HCT116 (cell line): Measurements from ENCODE around the gene TAF6. TPM values are rescaled to one million over a fixed set of nuclear protein-coding genes. Genes with fewer than 3 reads are reported as not detected.

ENCODE experiments used
- ATAC-seq: fragments of 200-7000 bp; cut with Tn5 transposase; 2 replicates; pipeline ENCODE4 v1.9.1; 2020; ENCODE audit warnings: mild to moderate bottlenecking, moderate library complexity
- BruUV-seq: library from RNA; stranded (reverse); fragments of 400-500 nt; replicated peaks from 2 replicates; lab custom pipeline; 2021; lab: Mats Ljungman, UMichigan
- CTCF ChIA-PET: fragments of 300-600 bp; sonication (Branson Sonifier 250); formaldehyde crosslinking; loops from one replicate; lab custom pipeline; 2021; ENCODE audit warnings: antibody characterized with exemption; lab: Charles Lee
- POLR2A ChIA-PET: fragments of 300-600, 350-600 bp; sonication (Branson Sonifier 250); formaldehyde crosslinking; loops from one replicate; lab custom pipeline; 2021; ENCODE audit warnings: antibody characterized with exemption; lab: Charles Lee
- RAD21 ChIA-PET, 2 experiments: fragments of 300-600 bp; sonication (Branson Sonifier 250); formaldehyde crosslinking; loops; one replicate each; lab custom pipeline; 2023; ENCODE audit warnings: low total read pairs in 2 of 2; ENCODE audit not compliant: uncharacterized antibody in 2 of 2, unreplicated experiment in 2 of 2, low non-redundant PET in 1 of 2; lab: Charles Lee
- DNase-seq: peaks from one replicate; pipeline ENCODE4 v3.0.0-alpha.2; 2010; ENCODE audit warnings: low read depth, low spot score
- H2AFZ ChIP-seq: fragments of 200-600 bp; shearing (Covaris generic), sonication (generic); 2 replicates; pipeline ENCODE4 v1.6.1; 2017; ENCODE audit warnings: low read depth, mixed run types, mixed read lengths, antibody characterized with exemption, low read length; ENCODE audit not compliant: poor library complexity, severe bottlenecking
- H3K27ac ChIP-seq: 2 replicates; pipeline ENCODE4 v1.5.1; 2012; ENCODE audit warnings: low read depth, low read length
- H3K27me3 ChIP-seq: fragments of 200-600 bp; sonication (generic); 2 replicates; pipeline ENCODE4 v1.6.1; 2016; ENCODE audit warnings: mixed run types, low read length, mixed read lengths; ENCODE audit not compliant: insufficient read depth
- H3K36me3 ChIP-seq, 2 experiments: fragments of 200-500 bp in 1 of 2; fragments of 200-600 bp in 1 of 2; sonication (Bioruptor generic) in 1 of 2; sonication (generic) in 1 of 2; 2 replicates each; pipeline versions ENCODE4 v1.5.1 to v1.6.1; 2014 to 2016; ENCODE audit warnings: low read length in 2 of 2, inconsistent platforms in 1 of 2, mixed read lengths in 1 of 2, mixed run types in 1 of 2; ENCODE audit not compliant: insufficient read depth in 2 of 2, control insufficient read depth in 1 of 2
- H3K4me1 ChIP-seq, 2 experiments: fragments of 200-600 bp in 1 of 2; sonication (generic) in 1 of 2; 2 replicates each; pipeline versions ENCODE4 v1.5.1 to v1.6.1; 2012 to 2017; ENCODE audit warnings: low read length in 2 of 2, inconsistent platforms in 1 of 2, mild to moderate bottlenecking in 1 of 2, mixed read lengths in 1 of 2, mixed run types in 1 of 2, moderate library complexity in 1 of 2; ENCODE audit not compliant: insufficient read depth in 2 of 2, control insufficient read depth in 1 of 2
- H3K4me2 ChIP-seq: fragments of 200-600 bp; sonication (generic); 2 replicates; pipeline ENCODE4 v1.6.1; 2017; ENCODE audit warnings: mixed run types, low read length, mixed read lengths
- H3K4me3 ChIP-seq, 2 experiments: fragments of 200-600 bp in 1 of 2; sonication (generic) in 1 of 2; replicated peaks in 1 of 2; 2 replicates each; pipeline ENCODE4 v1.5.1; 2011 to 2016; ENCODE audit warnings: low read length in 2 of 2, control low read depth in 1 of 2, low read depth in 1 of 2, mild to moderate bottlenecking in 1 of 2, mixed read lengths in 1 of 2, mixed run types in 1 of 2
- H3K79me2 ChIP-seq: fragments of 200-600 bp; sonication (generic); 2 replicates; pipeline ENCODE4 v1.6.1; 2017; ENCODE audit warnings: mild to moderate bottlenecking, mixed run types, low read length, moderate library complexity, mixed read lengths; ENCODE audit not compliant: insufficient read depth
- H3K9ac ChIP-seq: fragments of 200-600 bp; sonication (generic); 2 replicates; pipeline ENCODE4 v1.6.1; 2016; ENCODE audit warnings: low read length, mixed read lengths
- H3K9me2 ChIP-seq: fragments of 200-600 bp; sonication (generic), shearing (Covaris generic); 2 replicates; pipeline ENCODE4 v1.6.1; 2017; ENCODE audit warnings: mixed run types, mild to moderate bottlenecking, moderate library complexity; ENCODE audit not compliant: insufficient read depth
- H3K9me3 ChIP-seq, 2 experiments: fragments of 200-500 bp in 1 of 2; fragments of 200-600 bp in 1 of 2; sonication (Bioruptor generic) in 1 of 2; sonication (generic) in 1 of 2; 2 replicates each; pipeline ENCODE4 v1.6.1; 2014 to 2017; ENCODE audit warnings: low read length in 2 of 2, mixed read lengths in 2 of 2, inconsistent platforms in 1 of 2, low read depth in 1 of 2, mild to moderate bottlenecking in 1 of 2, mixed run types in 1 of 2, moderate library complexity in 1 of 2; ENCODE audit not compliant: control insufficient read depth in 1 of 2, insufficient read depth in 1 of 2
- H4K20me1 ChIP-seq: fragments of 200-600 bp; sonication (generic), shearing (Covaris generic); 2 replicates; pipeline ENCODE4 v1.6.1; 2017; ENCODE audit warnings: mixed run types, mild to moderate bottlenecking, moderate library complexity; ENCODE audit not compliant: insufficient read depth
- CTCF ChIP-seq, 3 experiments: fragments of 200-600 bp in 1 of 3; sonication (generic) in 1 of 3; IDR thresholded peaks in 2 of 3; conservative IDR thresholded peaks in 1 of 3; 2 replicates each; pipeline ENCODE4 v1.5.1; 2012 to 2017; ENCODE audit warnings: low read depth in 2 of 3, low read length in 2 of 3, antibody characterized with exemption in 1 of 3, borderline replicate concordance in 1 of 3, control low read depth in 1 of 3, mild to moderate bottlenecking in 1 of 3, mixed read lengths in 1 of 3, mixed run types in 1 of 3, moderate library complexity in 1 of 3; ENCODE audit not compliant: insufficient read depth in 1 of 3
- EGR1 ChIP-seq: IDR thresholded peaks from 2 replicates; pipeline ENCODE4 v1.6.1; 2012; ENCODE audit warnings: low read depth
- ELF1 ChIP-seq: IDR thresholded peaks from 2 replicates; pipeline ENCODE4 v1.6.1; 2012; ENCODE audit warnings: low read depth, borderline replicate concordance
- EZH2 ChIP-seq: fragments of 200-600 bp; sonication (generic); IDR thresholded peaks from 2 replicates; pipeline ENCODE4 v1.6.1; 2017; ENCODE audit warnings: antibody characterized with exemption, mixed run types
- EZH2phosphoT487 ChIP-seq: fragments of 200-600 bp; IDR thresholded peaks from 2 replicates; pipeline ENCODE4 v1.6.1; 2018; ENCODE audit warnings: antibody characterized with exemption, borderline replicate concordance
- MAX ChIP-seq: IDR thresholded peaks from 2 replicates; pipeline ENCODE4 v1.6.1; 2012
- POLR2A ChIP-seq: IDR thresholded peaks from 2 replicates; pipeline ENCODE4 v1.7.0; 2011; ENCODE audit warnings: borderline replicate concordance; ENCODE audit not compliant: insufficient read depth, insufficient read length; ENCODE audit errors: extremely low read depth
- RAD21 ChIP-seq: IDR thresholded peaks from 2 replicates; pipeline ENCODE4 v1.6.1; 2012; ENCODE audit warnings: low read depth, mild to moderate bottlenecking
- SP1 ChIP-seq: IDR thresholded peaks from 2 replicates; pipeline ENCODE4 v1.6.1; 2012; ENCODE audit warnings: low read depth
- TCF7L2 ChIP-seq: IDR thresholded peaks from 2 replicates; pipeline ENCODE4 v1.7.0; 2011; ENCODE audit warnings: borderline replicate concordance, inconsistent platforms; ENCODE audit not compliant: insufficient read depth, insufficient read length; ENCODE audit errors: extremely low read depth
- ZFX ChIP-seq: fragments of 450-650 bp; IDR thresholded peaks from 2 replicates; pipeline ENCODE4 v1.6.1; 2017
- intact Hi-C: fragments of 100-400 bp; cut with micrococcal nuclease; formaldehyde crosslinking; loops from 2 replicates; pipeline ENCODE4 v1.10.0; 2022
- total RNA-seq: library from RNA; stranded (reverse); gene quantifications from one replicate; pipeline ENCODE4 v1.2.1, GENCODE V29; 2021; ENCODE audit not compliant: unreplicated experiment
- TF ChIP-seq, protein P1 (sequence below): IDR thresholded peaks from 2 replicates; pipeline ENCODE4 v1.6.1; 2012
- TF ChIP-seq, protein P2 (sequence below): IDR thresholded peaks from 2 replicates; pipeline ENCODE4 v1.6.1; 2012; ENCODE audit warnings: low read depth
- TF ChIP-seq, protein P3 (sequence below): IDR thresholded peaks from 2 replicates; pipeline ENCODE4 v1.6.1; 2011; ENCODE audit warnings: mild to moderate bottlenecking, low read length, moderate library complexity; ENCODE audit not compliant: insufficient replicate concordance; ENCODE audit errors: extremely low read depth

TAF6 gene
- total RNA-seq, 1 experiment from 2014 or later = 67.4 TPM

- H2AFZ ChIP-seq = no peak overlapping the region
These were observed 11.9 kb downstream of the TAF6 start for GRCh38 chr7:100107125-100107737.

More at GRCh38 chr7:100107125-100107737, 11.9 kb downstream of the TAF6 start:
- Histone ChIP-seq H3K4me2 (no peak overlapping the region), H3K4me1 (peaks cover 6 to 11% of the 10 kb centered on the region in 2 experiments; a peak in 3 of 4 replicates), H3K36me3 (peaks cover 3 to 27% of the 10 kb centered on the region in 2 experiments; a peak in 3 of 4 replicates), H3K4me3 (no peak overlapping the region), H3K79me2 (peaks cover 5% of the 10 kb centered on the region; the same call in 1 of the 2 replicates), H3K9ac (no peak overlapping the region), H3K27me3 (no peaks in the 10 kb centered on the region), H3K27ac (no peak overlapping the region)
- POLR2A ChIA-PET = no interaction called here
- no peak for DNase-seq
- no peak for ATAC-seq
- BruUV-seq = no TSS peak
- TF ChIP-seq, protein P1, sequence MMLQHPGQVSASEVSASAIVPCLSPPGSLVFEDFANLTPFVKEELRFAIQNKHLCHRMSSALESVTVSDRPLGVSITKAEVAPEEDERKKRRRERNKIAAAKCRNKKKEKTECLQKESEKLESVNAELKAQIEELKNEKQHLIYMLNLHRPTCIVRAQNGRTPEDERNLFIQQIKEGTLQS = no peak
- TF ChIP-seq ELF1 = no peak
- no peak for TF ChIP-seq EGR1
- TF ChIP-seq, protein P2, sequence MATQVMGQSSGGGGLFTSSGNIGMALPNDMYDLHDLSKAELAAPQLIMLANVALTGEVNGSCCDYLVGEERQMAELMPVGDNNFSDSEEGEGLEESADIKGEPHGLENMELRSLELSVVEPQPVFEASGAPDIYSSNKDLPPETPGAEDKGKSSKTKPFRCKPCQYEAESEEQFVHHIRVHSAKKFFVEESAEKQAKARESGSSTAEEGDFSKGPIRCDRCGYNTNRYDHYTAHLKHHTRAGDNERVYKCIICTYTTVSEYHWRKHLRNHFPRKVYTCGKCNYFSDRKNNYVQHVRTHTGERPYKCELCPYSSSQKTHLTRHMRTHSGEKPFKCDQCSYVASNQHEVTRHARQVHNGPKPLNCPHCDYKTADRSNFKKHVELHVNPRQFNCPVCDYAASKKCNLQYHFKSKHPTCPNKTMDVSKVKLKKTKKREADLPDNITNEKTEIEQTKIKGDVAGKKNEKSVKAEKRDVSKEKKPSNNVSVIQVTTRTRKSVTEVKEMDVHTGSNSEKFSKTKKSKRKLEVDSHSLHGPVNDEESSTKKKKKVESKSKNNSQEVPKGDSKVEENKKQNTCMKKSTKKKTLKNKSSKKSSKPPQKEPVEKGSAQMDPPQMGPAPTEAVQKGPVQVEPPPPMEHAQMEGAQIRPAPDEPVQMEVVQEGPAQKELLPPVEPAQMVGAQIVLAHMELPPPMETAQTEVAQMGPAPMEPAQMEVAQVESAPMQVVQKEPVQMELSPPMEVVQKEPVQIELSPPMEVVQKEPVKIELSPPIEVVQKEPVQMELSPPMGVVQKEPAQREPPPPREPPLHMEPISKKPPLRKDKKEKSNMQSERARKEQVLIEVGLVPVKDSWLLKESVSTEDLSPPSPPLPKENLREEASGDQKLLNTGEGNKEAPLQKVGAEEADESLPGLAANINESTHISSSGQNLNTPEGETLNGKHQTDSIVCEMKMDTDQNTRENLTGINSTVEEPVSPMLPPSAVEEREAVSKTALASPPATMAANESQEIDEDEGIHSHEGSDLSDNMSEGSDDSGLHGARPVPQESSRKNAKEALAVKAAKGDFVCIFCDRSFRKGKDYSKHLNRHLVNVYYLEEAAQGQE = no peak
- no peak for TF ChIP-seq TCF7L2
- no peak for TF ChIP-seq MAX
- TF ChIP-seq SP1 = no peak
- TF ChIP-seq, protein P3, sequence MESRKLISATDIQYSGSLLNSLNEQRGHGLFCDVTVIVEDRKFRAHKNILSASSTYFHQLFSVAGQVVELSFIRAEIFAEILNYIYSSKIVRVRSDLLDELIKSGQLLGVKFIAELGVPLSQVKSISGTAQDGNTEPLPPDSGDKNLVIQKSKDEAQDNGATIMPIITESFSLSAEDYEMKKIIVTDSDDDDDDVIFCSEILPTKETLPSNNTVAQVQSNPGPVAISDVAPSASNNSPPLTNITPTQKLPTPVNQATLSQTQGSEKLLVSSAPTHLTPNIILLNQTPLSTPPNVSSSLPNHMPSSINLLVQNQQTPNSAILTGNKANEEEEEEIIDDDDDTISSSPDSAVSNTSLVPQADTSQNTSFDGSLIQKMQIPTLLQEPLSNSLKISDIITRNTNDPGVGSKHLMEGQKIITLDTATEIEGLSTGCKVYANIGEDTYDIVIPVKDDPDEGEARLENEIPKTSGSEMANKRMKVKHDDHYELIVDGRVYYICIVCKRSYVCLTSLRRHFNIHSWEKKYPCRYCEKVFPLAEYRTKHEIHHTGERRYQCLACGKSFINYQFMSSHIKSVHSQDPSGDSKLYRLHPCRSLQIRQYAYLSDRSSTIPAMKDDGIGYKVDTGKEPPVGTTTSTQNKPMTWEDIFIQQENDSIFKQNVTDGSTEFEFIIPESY = no peak
- no peak for TF ChIP-seq POLR2A
- TF ChIP-seq CTCF (IDR thresholded peaks at IDR 0.05 in 2 of 3, conservative IDR thresholded peaks at IDR 0.05 in 1 of 3; ENCODE audit: borderline replicate concordance in 1 of 3, insufficient read depth in 1 of 3, low read depth in 2 of 3, low read length in 2 of 3) = no peak
- no peak for TF ChIP-seq EZH2
- TF ChIP-seq RAD21 = no peak
- no peak for TF ChIP-seq EZH2phosphoT487
- no peak for TF ChIP-seq ZFX
- TF ChIP-seq, all 23 proteins: peak for 0
- intact Hi-C loops = no loop called here
- Histone ChIP-seq H3K9me3 (no peaks in the 10 kb centered on the region), H4K20me1 (no peaks in the 10 kb centered on the region), H3K9me2 (no peaks in the 10 kb centered on the region)
- RAD21 ChIA-PET = no interaction called here
- CTCF ChIA-PET = no interaction called here
